Measurements from ENCODE around the gene CHST11. TPM values are rescaled to one million over a fixed set of nuclear protein-coding genes. Genes with fewer than 3 reads are reported as not detected.

Gene CHST11
- polyA plus RNA-seq, 4 donors = 6.6 to 8.7 (median 7.2) TPM

DNA sequence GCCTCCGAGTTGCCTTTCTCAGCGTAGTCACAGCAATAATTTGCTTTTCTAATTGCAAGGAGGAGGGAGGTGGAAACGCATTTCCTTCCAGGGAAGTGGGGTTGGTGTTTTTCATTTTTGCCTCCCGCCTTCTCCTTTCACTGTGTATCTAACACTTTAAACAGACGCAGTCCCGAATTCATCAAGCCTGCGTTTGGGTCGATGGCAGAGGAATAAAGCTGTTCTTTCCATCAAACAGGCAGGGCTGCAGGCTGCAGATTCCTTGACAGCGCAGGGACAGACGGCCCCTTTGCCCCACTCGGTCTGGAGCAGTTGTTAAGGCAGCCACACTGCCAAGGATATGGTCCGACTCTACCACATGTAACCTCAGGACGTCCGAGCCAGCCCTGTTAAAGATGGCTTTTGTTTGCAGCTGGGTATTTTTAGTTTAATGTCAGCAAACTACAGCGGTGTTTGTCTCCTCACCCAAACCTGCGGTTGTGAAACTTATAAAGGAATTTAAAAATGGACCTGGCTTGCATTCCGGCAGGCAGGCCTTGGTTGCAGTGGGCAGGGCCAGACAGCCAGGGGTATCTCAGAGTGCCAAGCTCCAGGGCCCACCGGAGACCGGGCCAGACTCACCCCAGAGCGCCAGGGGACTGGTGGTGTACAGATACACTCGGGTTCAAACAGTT, 2.1 kb downstream of the CHST11 start:
- DNase-seq (ENCODE audit: low read depth in 4 of 4, low spot score in 2 of 4) = no peak

DNA sequence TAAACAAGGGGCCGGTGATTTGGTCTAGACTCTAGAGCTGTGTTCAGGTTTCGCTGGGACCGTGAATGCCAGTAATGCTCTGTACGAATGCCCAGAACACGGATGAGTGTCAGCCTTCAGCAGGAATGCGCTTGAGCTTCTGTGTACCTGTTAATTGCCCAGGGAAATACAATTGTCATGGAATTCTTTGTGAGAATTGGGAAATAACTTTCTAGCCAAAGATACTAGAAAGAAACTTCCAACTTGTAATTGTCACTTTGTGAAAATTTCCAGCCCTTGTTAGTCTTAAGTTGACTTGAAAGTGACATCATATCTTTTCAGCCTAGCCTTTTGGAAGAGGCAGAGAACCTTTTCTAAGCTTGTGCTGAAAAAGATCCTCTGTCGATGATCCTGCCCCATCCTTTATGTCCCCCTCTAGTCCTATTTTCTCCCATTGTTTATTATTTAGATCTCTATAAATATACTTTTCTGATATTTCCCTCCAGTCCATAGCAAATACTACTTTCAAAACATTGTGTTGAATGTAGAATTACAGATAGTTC, 2.7 kb downstream of the CHST11 start:
- DNase-seq (ENCODE audit: low read depth in 4 of 4, low spot score in 2 of 4) = no peak

DNA sequence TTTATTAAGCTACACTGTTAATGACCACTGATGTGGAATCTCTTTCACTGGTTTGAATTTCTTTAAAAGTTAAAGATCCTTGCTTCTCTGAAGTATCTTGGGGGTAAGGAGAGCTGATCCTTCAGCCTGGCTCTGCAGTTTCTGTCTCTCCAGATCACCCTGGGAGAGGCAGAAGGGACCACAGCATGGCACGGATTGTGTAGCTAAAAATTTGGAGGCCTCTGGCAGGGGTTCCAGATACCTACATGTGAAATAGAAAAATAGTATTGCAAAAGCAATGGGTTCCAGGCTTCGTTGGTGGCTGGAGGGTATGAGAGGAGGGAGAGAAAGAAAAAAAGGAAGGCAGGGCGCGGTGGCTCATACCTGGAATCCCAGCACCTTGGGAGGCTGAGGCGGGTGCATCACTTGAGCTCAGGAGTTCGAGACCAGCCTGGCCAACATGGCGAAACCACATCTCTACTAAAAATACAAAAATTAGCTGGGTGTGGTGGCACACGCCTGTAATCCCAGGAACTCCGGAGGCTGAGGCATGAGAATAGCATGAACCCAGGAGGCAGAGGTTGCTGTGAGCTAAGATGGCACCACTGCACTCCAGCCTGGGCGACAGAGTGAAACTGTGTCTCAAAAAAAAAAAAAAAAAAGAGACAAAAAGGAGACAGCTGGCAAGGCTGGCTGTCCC, 3.4 kb downstream of the CHST11 start:
- no peak for DNase-seq (ENCODE audit: low read depth in 4 of 4, low spot score in 2 of 4)

DNA sequence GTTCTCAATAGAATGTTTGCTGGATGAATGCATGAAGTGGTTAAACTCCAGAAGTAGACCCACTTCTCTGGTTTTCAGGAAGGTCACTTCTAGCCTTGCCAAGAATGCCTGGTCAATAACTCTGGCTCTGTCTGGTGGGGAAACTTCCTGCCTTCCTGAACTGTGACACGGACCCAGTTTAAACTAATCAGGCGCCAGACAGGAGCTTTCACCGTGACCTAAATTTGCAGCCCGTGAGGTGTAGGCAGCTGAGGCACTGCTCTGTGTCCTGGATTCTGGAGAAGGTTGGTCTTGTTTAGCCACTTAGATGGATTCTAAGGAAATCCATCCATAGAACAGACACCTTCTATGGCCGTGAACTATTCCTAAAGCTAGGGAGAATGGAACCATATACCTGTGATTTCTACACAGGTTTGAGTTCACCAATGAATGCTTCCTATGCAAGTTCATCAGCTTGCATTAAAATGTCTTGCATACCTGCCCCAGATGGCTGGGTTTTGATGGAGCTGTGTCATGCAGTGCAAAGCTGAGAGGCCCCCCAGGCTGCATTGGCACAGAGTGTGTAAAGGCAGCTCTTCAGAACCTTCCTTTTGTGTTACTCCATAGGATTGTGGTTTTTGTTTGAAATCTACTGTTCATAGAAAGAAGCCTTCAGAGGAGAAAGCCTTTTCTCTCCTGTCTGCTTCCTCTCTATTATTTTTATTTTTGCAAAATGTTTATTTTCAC, 4.4 kb downstream of the CHST11 start:
- no peak for DNase-seq (ENCODE audit: low read depth in 4 of 4, low spot score in 2 of 4)

DNA sequence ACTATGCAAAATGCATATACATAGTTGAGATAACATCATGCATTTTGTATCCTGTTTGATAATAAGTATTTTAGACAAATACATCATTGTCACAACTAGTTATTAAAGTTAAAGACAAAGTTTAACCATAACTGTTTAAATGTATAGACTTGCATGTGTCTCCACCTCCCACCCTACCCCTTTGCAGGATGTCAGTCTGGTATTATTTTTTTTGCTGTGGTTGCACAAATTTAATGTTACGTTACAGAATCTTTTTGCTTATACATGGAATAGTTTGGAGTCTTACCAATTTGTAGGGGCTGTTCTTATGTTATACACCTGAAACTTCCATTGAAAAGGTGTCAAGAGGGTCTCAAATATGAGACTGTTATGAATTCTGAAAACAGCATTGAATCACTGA, 5.6 kb downstream of the CHST11 start:
- no peak for DNase-seq (ENCODE audit: low read depth in 4 of 4, low spot score in 2 of 4)

DNA sequence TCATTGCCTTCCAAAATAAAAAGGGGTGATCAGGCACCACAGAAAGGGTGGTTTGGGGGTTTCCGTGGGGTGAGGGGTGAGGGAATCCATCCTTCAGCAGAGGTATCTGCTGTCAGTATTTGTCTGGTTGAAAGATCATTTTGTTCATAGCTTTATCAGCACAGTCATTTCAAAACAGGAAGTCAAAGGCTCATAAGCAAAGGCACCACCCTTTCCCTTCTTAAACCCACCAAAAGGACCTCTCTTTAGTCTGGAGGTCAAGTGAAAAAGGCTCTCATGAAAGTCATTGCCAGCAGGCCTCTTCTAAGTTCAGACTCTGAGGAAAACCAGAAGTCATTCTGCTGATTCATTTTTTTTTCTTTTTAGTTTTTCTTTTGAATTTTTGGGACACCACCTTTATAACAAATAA, 6.2 kb downstream of the CHST11 start:
- no peak for DNase-seq (ENCODE audit: low read depth in 4 of 4, low spot score in 2 of 4)

DNA sequence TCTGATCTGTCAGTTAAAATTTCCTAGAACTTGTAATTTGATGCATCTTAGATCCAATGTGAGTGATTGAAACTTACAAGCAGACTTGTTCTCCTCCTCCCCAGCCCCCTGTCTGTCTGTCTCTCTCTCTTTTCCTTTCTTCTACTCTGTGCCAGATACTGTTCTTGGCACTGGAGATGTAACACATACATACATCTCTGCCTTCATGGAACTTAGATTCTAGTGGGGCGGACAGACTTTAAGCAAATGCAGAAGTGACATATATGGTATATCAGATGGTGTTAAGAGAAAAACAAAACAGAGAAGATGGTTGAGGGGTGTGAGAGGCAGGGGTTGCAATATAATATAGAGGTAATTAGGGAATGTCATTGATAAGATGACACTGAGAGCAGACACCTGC, 6.6 kb downstream of the CHST11 start:
- DNase-seq (ENCODE audit: low read depth in 4 of 4, low spot score in 2 of 4) = no peak

DNA sequence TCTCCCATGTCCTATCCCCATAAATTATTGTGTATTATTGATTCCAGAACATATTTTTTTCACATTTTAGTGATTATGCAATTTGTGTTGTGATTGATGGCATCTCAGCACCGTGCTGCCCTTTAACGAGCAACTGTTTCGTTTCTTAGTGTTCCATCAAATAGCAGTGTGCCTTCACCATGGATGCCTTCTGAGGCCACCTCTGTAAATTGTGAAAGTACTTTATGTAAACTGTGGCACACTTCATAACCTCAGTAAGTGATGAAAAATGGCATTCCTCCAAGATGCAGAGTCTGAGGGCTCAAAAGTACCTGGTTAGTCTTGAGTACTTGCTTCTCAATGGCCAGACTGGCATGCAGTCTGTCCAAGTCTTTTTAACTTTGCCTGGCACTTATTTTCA, 8.2 kb downstream of the CHST11 start:
- DNase-seq (ENCODE audit: low read depth in 4 of 4, low spot score in 2 of 4) = no peak

DNA sequence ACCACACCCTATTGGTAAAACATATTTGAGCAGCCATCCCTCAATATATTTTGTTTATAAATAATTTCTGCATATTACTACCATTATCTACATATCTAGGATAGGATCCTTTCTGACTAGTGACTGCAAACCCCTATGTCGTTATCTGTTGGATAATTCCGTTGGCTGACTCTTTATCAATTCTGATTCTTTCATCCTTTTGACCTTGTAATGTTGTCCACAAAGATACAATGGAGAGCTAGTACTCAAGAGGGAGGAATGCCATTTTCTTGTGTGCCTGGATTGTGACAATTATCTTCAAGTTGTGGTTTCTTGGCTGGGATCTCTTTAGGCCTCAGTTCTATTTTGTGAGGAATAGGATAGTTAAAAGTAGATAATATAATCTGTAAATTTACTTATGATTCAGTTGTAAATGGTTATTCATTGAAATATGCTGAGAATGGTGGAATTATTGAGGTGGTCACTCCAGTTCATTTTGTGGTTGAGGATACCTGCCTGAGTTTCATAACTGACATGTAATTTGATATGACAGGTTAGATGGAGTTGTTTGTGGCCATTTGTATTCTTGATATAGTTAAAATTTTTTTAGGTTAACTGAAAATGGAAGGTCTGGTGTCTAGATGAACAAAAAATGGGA, 10.1 kb downstream of the CHST11 start:
- no peak for DNase-seq (ENCODE audit: low read depth in 4 of 4, low spot score in 2 of 4)

DNA sequence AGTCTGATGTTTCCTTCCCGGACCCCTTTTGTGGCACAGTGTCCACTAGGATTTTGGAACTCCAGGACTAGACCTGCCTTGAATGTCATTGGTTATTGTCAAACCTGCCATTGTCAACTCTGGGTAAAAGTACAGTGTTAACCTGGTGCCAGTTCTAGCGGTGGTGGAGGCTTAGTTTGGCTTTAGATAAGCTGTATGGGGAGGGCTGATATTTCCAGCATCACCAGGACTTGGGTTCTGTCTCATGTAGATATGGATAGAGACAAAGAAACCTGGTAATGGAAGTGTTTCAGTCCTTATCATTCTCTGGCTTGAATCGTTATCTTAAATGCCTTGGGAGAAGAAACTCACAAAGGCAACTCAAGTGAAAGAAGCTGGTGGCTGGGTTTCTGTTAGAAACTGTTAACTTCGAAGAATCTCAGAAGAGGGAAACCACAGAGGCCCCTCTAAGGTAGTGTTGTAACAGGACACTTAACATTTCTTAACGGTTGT, 10.6 kb downstream of the CHST11 start:
- no peak for DNase-seq (ENCODE audit: low read depth in 4 of 4, low spot score in 2 of 4)

DNA sequence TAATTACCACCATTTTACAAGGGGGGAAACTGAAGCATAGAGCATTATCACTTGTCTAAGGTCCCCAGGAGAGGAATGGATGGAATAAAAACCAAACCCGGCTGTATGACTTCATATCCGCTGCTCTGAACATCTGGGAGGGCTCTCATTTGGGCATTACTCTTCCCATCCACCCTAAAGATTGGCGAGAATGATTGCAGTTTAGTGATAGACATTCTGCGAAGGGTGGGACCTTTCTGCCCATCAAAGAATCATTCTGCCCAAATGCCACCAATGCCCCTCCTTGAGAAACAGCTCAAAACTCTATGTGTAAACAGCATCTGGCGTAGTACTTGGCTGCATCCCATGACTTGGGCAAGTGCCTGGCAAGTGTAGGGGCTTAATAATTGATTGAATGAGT, 11.6 kb downstream of the CHST11 start:
- no peak for DNase-seq (ENCODE audit: low read depth in 4 of 4, low spot score in 2 of 4)

DNA sequence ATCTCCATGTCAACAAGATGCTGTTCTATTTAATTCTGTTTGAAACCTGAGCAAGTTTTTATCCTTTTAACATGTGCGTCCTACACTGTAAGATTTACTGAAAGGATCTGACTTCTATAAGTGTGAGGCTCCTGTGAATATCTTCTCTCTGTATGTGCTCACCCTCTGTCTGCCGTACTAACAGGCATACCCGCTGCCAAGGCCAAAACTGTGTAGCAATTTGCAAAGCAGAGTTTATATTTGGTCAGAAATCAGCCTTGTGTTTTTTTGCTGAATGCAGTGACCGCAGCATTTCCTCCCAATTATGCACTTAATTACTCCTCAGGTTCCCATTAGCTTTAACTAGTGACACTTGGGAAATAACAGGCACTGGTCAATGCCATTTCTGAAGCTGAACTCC, 12.3 kb downstream of the CHST11 start:
- no peak for DNase-seq (ENCODE audit: low read depth in 4 of 4, low spot score in 2 of 4)

DNA sequence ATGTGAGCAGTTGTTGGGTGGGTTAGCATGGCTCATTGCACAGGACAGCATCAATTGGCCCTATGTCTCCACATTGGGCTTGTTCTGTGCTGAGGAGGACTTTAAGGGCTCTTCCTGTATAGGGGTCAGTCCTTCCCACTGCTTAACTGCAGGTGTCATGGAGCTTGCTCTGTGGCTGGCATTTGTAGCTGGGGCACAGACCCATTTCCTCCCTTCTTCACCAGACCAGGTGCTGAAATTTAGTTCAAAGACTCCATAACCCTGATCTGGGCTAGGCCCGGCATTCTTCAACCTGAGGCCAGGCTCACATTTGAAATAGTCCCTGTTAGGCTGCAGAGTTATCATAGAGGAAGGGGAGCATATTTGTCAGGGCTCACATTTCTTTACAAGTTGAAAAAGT, 12.8 kb downstream of the CHST11 start:
- no peak for DNase-seq (ENCODE audit: low read depth in 4 of 4, low spot score in 2 of 4)

DNA sequence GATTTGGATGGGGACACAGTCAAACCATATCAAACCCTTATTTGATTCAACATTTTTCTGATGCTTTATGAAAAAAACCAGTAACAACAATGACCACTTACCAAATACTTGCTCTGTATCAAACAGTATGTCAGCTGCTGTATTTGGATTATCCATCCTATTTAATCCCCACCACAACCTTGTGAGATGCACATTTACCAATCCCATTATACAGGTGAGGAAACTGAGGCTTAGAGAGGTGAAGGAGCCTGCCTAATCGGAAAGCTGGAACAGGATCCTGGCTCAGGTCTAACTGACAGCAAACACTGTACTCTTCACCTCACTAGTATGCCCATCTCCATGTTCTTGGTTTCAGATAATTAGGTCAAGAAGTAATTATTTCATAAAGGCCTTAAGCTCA, 13.8 kb downstream of the CHST11 start:
- DNase-seq (ENCODE audit: low read depth in 4 of 4, low spot score in 2 of 4) = no peak

DNA sequence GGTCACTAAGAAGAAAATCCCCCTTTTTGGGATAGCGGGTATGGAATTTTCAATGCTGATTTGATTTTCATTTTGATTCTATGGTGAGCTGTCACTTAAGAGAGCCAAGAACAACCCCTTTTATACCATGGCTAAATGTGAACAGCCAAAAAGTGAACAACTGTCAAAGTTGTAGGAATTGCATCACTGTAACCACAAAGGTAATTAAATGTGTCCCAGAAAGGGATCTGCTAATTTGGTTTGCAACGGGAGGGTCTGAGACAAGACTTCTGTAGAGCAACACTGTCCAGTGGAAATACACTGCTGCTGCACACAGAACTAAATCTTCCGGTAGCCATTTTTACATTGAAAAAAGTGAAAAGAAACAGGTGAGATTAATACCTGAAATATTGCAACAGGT, 14.6 kb downstream of the CHST11 start:
- no peak for DNase-seq (ENCODE audit: low read depth in 4 of 4, low spot score in 2 of 4)

DNA sequence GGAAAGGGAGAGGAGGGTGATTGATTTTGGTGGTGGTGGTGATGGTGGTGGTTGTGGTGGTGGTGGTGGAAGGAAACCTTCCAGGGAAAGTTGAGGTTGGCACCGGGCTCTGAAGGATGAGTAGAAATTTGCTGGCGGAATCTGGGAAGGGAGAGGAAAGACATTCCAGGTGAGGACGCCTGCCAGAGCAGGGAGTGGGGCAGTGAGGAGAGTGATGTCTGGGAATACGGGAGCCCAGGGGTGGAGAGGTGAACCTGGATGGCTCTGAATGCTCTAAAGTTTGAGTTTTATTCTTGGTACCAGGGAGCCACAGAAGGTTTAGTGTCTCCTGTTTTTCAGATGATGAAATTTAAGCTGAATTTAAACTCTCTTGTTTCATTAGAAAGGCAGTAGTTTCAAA, 16.0 kb downstream of the CHST11 start:
- no peak for DNase-seq (ENCODE audit: low read depth in 4 of 4, low spot score in 2 of 4)

DNA sequence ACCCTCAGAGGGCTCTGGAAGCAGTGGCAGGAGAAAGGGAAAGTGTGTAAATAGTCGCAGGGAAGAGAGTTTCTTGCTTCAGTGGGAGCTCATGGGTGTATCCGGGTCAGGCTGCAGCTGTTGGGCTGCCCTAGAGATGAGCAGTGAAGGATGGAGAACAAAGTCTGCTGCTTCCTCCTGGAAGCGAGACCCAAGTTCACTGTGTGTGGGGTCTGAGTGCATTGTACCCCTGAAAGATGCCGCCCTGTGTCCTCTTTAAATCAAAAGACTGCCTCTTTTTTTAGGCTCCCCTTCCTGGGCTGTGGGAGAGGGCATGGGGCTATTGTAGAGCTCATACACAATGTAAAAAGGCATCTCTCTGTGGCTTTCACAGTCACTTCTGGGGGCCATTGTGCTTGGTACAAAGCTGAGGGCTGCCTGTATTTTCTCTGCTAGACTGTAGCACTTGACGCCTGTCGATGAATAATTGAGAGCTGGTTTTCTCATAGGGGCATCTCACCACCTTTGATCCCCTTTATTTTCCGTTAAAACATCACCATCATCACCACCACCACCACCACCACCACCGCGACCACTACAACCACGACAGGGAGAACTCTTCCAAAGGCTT, 16.7 kb downstream of the CHST11 start:
- DNase-seq (ENCODE audit: low read depth in 4 of 4, low spot score in 2 of 4) = no peak

DNA sequence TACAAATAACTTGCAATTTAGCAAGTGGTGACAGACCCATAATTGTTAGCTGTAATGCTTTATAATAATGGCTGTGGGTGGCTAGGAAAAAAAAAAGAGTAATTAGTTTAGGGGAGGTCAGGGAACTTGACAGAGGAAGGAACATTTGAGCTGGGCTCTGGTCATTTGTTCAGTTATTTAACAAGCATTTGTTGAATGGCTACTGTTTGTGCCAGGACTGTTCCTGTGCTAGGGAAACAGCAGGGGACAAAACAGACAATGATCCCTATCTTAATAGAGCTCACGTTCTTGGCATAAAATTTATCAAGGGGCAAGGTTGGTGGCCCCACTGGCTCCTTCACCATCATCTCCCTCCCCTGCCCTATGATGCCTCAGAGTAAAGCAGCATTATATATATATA, 18.5 kb downstream of the CHST11 start:
- no peak for DNase-seq (ENCODE audit: low read depth in 4 of 4, low spot score in 2 of 4)

DNA sequence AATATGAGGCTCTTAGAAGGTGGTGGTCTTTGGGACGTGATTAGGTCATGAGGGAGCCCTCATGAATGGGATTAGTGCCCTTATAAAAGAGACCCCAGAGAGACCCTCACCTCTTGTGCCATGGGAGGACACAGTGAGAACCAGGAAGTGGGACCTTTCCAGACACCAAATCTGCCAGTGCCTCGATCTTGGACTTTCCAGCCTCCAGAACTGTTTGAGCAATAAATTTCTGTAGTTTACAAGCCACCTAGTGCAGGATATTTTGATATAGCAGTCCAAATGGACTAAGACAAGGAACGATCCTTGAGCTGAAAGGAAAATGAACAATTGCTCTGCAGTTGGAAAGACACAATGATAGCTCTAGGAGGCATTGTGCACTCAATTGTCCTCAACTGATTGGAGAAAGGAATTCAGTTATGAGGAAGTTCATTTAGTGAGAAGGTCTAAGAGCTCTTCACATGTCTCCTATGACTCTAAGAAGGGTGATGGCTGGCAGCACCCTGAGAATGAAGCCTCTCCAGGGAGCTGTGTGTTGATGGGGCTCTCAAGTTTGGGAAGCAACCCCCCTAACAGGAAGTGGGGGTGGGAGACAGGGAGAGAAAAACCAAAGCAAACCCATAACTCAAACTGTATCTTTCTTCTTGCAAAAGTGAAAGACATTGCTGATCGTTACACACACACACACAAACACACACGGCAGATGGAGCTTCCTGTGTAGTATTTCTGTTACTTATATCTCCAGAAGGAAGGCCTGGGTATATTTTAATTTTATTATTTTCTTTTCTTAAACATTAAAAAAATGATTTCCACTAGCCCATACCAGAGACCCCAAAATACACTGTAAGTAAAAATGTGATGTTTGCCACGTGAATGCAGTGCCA, 21.0 kb downstream of the CHST11 start:
- no peak for DNase-seq (ENCODE audit: low read depth in 4 of 4, low spot score in 2 of 4)

All from left renal cortex interstitium (tissue), 4 donors.